ENCODE measurements around the gene USP48.
"Not testable (repeated sequence)": the region's sequence is repeated elsewhere in the genome, so short reads cannot be mapped to it uniquely, and the experiment has no call there.

USP48 gene

DNA sequence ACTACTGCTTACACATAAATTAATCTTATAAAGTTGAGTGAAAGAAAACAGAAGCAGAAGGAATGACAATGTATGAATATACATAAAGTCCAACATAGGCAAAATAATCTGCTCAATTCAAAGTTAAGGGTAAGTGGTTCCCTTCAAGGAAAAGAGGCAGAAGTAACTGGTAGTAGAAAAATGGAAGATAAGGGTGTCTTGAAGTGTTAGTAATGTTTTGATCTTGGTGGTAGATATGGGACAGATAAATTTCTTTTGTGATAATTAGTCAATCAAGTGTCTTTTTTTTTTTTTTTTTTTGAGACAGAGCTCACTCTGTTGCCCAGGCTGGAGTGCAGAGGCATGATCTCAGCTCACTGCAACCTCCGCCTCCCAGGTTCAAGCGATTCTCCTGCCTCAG lies 12.7 kb downstream of the USP48 start:
- TF ChIP-seq, protein P1, sequence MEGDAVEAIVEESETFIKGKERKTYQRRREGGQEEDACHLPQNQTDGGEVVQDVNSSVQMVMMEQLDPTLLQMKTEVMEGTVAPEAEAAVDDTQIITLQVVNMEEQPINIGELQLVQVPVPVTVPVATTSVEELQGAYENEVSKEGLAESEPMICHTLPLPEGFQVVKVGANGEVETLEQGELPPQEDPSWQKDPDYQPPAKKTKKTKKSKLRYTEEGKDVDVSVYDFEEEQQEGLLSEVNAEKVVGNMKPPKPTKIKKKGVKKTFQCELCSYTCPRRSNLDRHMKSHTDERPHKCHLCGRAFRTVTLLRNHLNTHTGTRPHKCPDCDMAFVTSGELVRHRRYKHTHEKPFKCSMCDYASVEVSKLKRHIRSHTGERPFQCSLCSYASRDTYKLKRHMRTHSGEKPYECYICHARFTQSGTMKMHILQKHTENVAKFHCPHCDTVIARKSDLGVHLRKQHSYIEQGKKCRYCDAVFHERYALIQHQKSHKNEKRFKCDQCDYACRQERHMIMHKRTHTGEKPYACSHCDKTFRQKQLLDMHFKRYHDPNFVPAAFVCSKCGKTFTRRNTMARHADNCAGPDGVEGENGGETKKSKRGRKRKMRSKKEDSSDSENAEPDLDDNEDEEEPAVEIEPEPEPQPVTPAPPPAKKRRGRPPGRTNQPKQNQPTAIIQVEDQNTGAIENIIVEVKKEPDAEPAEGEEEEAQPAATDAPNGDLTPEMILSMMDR (IDR thresholded peaks at IDR 0.05; ENCODE audit: extremely low read depth, missing control alignments) = no peak
- no peak for DNase-seq (ENCODE audit: low spot score)

DNA sequence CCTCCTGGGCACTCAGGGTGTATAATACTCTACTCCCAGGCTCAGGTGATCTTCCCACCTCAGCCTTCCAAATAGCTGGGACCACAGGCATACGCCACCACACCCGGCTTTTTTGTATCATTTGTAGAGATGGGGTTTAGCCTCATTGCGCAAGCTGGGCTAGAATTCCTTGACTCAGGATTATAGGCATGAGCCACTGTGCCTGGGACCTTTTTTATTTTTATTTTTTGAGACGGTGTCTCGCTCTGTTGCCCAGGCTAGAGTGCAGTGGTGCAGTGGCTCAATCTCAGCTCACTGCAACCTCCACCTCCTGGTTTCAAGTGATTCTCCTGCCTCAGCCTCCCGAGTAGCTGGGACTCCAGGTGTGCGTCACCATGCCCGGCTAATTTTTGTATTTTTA lies 15.8 kb downstream of the USP48 start:
- DNase-seq (ENCODE audit: low spot score) = not testable (repeated sequence)

DNA sequence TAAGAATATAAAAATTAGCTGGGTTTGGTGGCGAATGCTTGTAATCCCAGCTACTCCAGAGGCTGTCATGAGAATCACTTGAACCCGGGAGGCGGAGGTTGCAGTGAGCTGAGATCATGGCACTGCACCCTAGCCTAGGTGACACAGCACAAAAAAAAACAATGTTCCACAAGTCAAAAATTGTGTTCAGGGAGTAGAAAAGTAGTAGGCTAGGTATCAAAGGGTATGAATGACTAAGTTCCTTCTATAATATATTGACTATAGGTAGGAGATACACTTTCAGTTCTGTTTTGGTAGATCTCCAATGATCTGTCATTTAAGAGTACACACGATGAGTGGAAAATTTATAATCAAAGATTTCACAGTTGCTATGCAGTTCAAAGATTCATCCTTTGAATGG lies 16.7 kb downstream of the USP48 start:
- no peak for DNase-seq (ENCODE audit: low spot score)
- TF ChIP-seq, protein P1 (IDR thresholded peaks at IDR 0.05; ENCODE audit: extremely low read depth, missing control alignments) = no peak

DNA sequence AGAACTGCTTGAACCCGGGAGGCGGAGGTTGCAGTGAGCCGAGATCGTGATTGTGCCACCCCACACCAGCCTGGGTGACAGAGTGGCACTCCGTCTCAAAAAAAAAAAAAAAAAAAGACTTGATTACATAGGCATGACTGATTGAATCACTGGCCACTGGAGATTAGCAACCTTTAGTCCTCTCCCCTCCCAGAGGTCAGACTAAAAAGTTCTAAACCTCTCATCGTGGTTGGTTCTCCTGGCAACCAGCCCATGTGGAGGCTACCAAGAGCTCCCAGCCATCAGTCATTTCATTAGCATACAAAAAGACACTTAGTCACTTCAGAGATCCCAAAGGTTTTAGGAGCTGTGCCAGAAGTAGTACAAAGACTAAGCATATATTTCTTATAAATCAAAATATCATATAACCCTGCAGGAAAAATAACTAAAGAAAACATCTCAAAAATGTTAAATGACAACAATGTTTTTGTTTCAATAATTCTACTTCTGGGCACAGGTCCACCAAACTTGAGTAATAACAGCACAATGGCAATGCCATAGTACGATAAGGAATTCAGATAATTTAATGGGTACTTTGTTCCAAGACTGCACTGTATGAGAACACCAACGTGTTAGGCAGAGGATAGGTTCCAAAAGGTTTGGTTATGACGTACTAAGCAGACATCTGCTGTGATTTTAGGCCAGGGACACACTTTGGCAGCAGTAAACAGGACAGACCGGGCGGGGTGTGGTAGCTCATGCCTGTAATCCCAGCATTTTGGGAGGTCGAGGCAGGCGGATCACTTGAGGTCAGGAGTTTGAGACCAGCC lies 18.1 kb downstream of the USP48 start:
- TF ChIP-seq, protein P1 (IDR thresholded peaks at IDR 0.05; ENCODE audit: extremely low read depth, missing control alignments) = no peak
- no peak for DNase-seq (ENCODE audit: low spot score)

DNA sequence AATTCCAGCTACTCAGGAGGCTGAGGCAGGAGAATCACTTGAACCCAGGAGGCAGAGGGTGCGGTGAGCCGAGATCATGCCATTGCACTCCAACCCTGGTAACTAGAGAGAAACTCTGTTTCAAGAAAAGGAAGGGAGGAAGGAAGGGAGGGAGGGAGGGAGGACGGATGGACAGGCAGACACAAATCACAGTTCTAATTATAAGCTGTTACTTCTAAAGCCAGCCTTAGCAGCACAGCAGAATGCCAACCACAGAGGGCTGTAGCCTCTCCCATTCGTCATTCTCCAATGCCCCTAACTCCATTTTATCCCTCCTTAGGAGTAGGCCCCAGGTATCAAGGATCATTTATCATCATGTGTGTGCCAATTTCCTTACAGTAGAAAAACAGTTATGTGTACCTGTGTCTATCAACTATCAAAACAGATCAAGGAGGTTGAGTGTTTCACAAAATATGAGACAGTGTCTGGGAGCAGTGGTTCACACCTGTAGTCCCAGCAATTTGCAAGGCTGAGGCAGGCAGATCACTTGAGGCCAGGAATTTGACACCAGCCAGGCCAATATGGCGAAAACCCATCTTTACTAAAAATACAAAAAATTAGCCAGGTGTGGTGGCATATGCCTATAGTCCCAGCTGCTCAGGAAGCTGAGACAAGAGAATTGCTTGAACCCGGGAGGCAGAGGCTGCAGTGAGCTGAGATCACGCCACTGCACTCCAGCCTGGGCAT lies 19.1 kb downstream of the USP48 start:
- TF ChIP-seq, protein P1 (IDR thresholded peaks at IDR 0.05; ENCODE audit: extremely low read depth, missing control alignments) = no peak
- DNase-seq (ENCODE audit: low spot score) = no peak

DNA sequence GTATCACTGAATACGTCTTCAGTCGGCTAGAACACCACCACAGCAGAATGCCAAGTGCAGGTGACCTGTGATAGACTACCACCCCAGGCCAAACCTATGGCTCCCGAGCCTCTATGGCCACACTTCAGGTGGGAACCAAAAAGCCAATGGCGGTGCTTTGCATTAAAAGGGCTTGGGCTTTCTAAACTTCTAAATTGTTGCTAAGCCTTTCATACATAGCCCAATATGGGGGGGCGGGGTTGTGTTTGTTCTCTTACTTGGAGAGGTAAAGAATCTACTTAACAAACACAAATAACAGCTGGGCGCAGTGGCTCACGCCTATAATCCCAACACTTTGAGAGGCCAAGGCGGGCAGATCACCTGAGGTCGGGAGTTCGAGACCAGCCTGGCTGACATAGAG lies 19.7 kb downstream of the USP48 start:
- no peak for DNase-seq (ENCODE audit: low spot score)
- TF ChIP-seq, protein P1 (IDR thresholded peaks at IDR 0.05; ENCODE audit: extremely low read depth, missing control alignments) = no peak

DNA sequence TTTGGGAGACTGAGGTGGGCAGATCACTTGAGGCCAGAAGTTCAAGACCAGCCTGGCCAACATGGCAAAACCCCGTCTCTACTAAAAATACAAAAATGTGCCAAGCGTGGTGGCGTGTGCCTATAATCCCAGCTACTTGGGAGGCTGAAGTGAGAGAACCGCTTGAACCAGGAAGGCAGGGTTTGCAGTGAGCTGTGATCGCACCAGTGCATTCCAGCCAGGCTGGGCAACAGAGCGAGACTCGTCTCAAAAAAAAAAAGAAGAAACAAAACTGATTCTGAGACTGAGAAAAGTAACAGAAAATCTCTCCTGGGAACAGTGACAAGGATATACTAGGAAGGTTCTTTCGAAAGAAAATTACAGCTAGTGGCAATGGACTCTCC lies 20.9 kb downstream of the USP48 start:
- TF ChIP-seq, protein P1 (IDR thresholded peaks at IDR 0.05; ENCODE audit: extremely low read depth, missing control alignments) = no peak
- peak; percentile 18 for DNase-seq (ENCODE audit: low spot score)

Measured in GM20000 (cell line).